CD4-positive, alpha-beta T cell treated with Interleukin-6 at 100 ng/mL for 8 hours (primary cell): ENCODE results near the gene GARIN5B.

ENCODE experiments used
- DNase-seq: peaks from one replicate; pipeline ENCODE4 v3.0.0-alpha.2; 2020; ENCODE audit warnings: mixed read lengths, low spot score

Gene GARIN5B

GRCh38 chr19:55322204-55322885 is 40.7 kb downstream of the GARIN5B start:
- no peak for DNase-seq

GRCh38 chr19:55321466-55322137 is 41.5 kb downstream of the GARIN5B start:
- no peak for DNase-seq

- DNase-seq = no peak
Observed at GRCh38 chr19:55320844-55321419, 42.1 kb downstream of the GARIN5B start.

GRCh38 chr19:55319785-55320184 is 43.3 kb downstream of the GARIN5B start:
- DNase-seq = no peak

- DNase-seq = no peak
Observed at GRCh38 chr19:55316646-55317045, 46.4 kb downstream of the GARIN5B start.

- no peak for DNase-seq
Observed at GRCh38 chr19:55315956-55316525, 47.0 kb downstream of the GARIN5B start.

- DNase-seq = no peak
Observed at GRCh38 chr19:55314396-55314795, 48.7 kb downstream of the GARIN5B start.

- no peak for DNase-seq
Observed at GRCh38 chr19:55312621-55313512, 50.2 kb downstream of the GARIN5B start.

- no peak for DNase-seq
Observed at GRCh38 chr19:55311797-55312196, 51.3 kb downstream of the GARIN5B start.

- no peak for DNase-seq
Observed at GRCh38 chr19:55311397-55311796, 51.7 kb downstream of the GARIN5B start.

GRCh38 chr19:55310498-55310897 is 52.6 kb downstream of the GARIN5B start:
- DNase-seq = no peak

GRCh38 chr19:55309448-55309847 is 53.6 kb downstream of the GARIN5B start:
- DNase-seq = no peak

GRCh38 chr19:55308281-55308680 is 54.8 kb downstream of the GARIN5B start:
- DNase-seq = no peak

- DNase-seq = no peak
Observed at GRCh38 chr19:55306712-55307111, 56.3 kb downstream of the GARIN5B start.

- DNase-seq = no peak
Observed at GRCh38 chr19:55305983-55306562, 57.0 kb downstream of the GARIN5B start.

GRCh38 chr19:55305491-55305890 is 57.6 kb downstream of the GARIN5B start:
- DNase-seq = peak; percentile 42

- no peak for DNase-seq
Observed at GRCh38 chr19:55304980-55305379, 58.1 kb downstream of the GARIN5B start.
